GM12801 (cell line): ENCODE data around the gene MGAT4D.

ENCODE experiments used
- CTCF ChIP-seq: IDR thresholded peaks from one replicate; pipeline ENCODE4 v1.5.1; 2011; ENCODE audit warnings: control low read depth; ENCODE audit not compliant: insufficient read length; ENCODE audit errors: extremely low read depth

MGAT4D gene

GRCh38 chr4:140497747-140498636, at the start of gene MGAT4D:
Gene MGAT4D (minus strand): TSS chr4:140498293. CDS start chr4:140498222, 71 bp downstream.
- TF ChIP-seq CTCF: no peak

- no peak for TF ChIP-seq CTCF
Measured at GRCh38 chr4:140533951-140534480, 35.9 kb upstream of the MGAT4D start.

GRCh38 chr4:140529434-140529833, 31.3 kb upstream of the MGAT4D start:
- TF ChIP-seq CTCF: no peak

- TF ChIP-seq CTCF: peak; percentile 28
Measured at GRCh38 chr4:140523857-140524742, 26.0 kb upstream of the MGAT4D start, which contains the start of gene ELMOD2. Gene ELMOD2 (plus strand): TSS chr4:140524168. CDS start chr4:140525429, 1,261 bp downstream.

- no peak for TF ChIP-seq CTCF
Measured at GRCh38 chr4:140523370-140523856, 25.3 kb upstream of the MGAT4D start.

GRCh38 chr4:140515423-140515822, 17.3 kb upstream of the MGAT4D start:
- TF ChIP-seq CTCF: no peak

GRCh38 chr4:140504261-140504660, 6.2 kb upstream of the MGAT4D start:
- TF ChIP-seq CTCF: no peak
